ENCODE measurements around the gene FUT7.

GRCh38 chr9:137076636-137077009 is 44.7 kb upstream of the FUT7 start:
- TF ChIP-seq POLR2A (IDR thresholded peaks at IDR 0.05) (no peak), CTCF (IDR thresholded peaks at IDR 0.05) (no peak)

Data from thyroid gland (tissue), 4 donors.